ENCODE results near the gene KRTAP5-5. TPM values are rescaled to one million over a fixed set of nuclear protein-coding genes. Genes with fewer than 3 reads are reported as not detected.

The KRTAP5-5 gene
- polyA plus RNA-seq, 1 donor from 2014 or later, result not detected

GRCh38 chr11:1623716-1624115, 5.9 kb upstream of the KRTAP5-5 start:
- H3K36me3 ChIP-seq (ENCODE audit: insufficient read depth, low read length), result no peaks in the 10 kb centered on the region
- TF ChIP-seq EP300 (conservative IDR thresholded peaks at IDR 0.05; ENCODE audit: poor library complexity, severe bottlenecking) (no peak), POLR2AphosphoS5 (IDR thresholded peaks at IDR 0.05) (no peak), MXI1 (conservative IDR thresholded peaks at IDR 0.05; ENCODE audit: poor library complexity, severe bottlenecking) (no peak), RAD21 (conservative IDR thresholded peaks at IDR 0.05) (no peak)
- H3K27ac ChIP-seq (ENCODE audit: low read length), result no peak overlapping the region
- no peaks in the 10 kb centered on the region for H3F3A ChIP-seq (ENCODE audit: insufficient read depth, low read length, poor library complexity, severe bottlenecking)
- no peaks in the 10 kb centered on the region for H3K79me2 ChIP-seq (replicated peaks; ENCODE audit: insufficient read depth, low read length)
- no peak overlapping the region for H3K4me2 ChIP-seq (ENCODE audit: low read length)
- H3K27me3 ChIP-seq (ENCODE audit: insufficient read depth, low read depth, low read length), result no peaks in the 10 kb centered on the region
- H3K9ac ChIP-seq (ENCODE audit: low read length), result no peak overlapping the region
- H2AFZ ChIP-seq (ENCODE audit: low read depth, low read length), result no peak overlapping the region
- no peaks in the 10 kb centered on the region for H4K20me1 ChIP-seq (ENCODE audit: insufficient read depth)
- no peaks in the 10 kb centered on the region for H3K9me2 ChIP-seq (ENCODE audit: insufficient read depth, low read length)
- H3K9me3 ChIP-seq (ENCODE audit: low read length), result no peaks in the 10 kb centered on the region
- no peak overlapping the region for H3K4me3 ChIP-seq (ENCODE audit: low read length)

GRCh38 chr11:1624621-1625020, 5.0 kb upstream of the KRTAP5-5 start:
- H3K4me2 ChIP-seq (ENCODE audit: low read length), result no peak overlapping the region
- no peak overlapping the region for H3K27ac ChIP-seq (ENCODE audit: low read length)
- no peaks in the 10 kb centered on the region for H3K9me2 ChIP-seq (ENCODE audit: insufficient read depth, low read length)
- H3K9me3 ChIP-seq (ENCODE audit: low read length), result no peaks in the 10 kb centered on the region
- H4K20me1 ChIP-seq (ENCODE audit: insufficient read depth), result no peaks in the 10 kb centered on the region
- H3K27me3 ChIP-seq (ENCODE audit: insufficient read depth, low read depth, low read length), result no peaks in the 10 kb centered on the region
- H3K79me2 ChIP-seq (replicated peaks; ENCODE audit: insufficient read depth, low read length), result no peaks in the 10 kb centered on the region
- no peaks in the 10 kb centered on the region for H3F3A ChIP-seq (ENCODE audit: insufficient read depth, low read length, poor library complexity, severe bottlenecking)
- H3K4me3 ChIP-seq (ENCODE audit: low read length), result no peak overlapping the region
- H2AFZ ChIP-seq (ENCODE audit: low read depth, low read length), result no peak overlapping the region
- H3K9ac ChIP-seq (ENCODE audit: low read length), result no peak overlapping the region
- H3K36me3 ChIP-seq (ENCODE audit: insufficient read depth, low read length), result no peaks in the 10 kb centered on the region
- TF ChIP-seq MXI1 (conservative IDR thresholded peaks at IDR 0.05; ENCODE audit: poor library complexity, severe bottlenecking) (no peak), SMC3 (conservative IDR thresholded peaks at IDR 0.05; ENCODE audit: poor library complexity) (no peak), POLR2AphosphoS5 (IDR thresholded peaks at IDR 0.05) (no peak), CTCF (IDR thresholded peaks at IDR 0.05; ENCODE audit: poor library complexity, severe bottlenecking) (no peak), TAF1 (IDR thresholded peaks at IDR 0.05; ENCODE audit: low read depth) (no peak), EZH2 (IDR thresholded peaks at IDR 0.05; ENCODE audit: borderline replicate concordance, insufficient read depth, low read length, poor library complexity, severe bottlenecking) (no peak), REST (IDR thresholded peaks at IDR 0.05; ENCODE audit: borderline replicate concordance) (no peak), RAD21 (conservative IDR thresholded peaks at IDR 0.05) (no peak), EP300 (conservative IDR thresholded peaks at IDR 0.05; ENCODE audit: poor library complexity, severe bottlenecking) (no peak)
